GM10248 (cell line): ENCODE data around the gene ALMS1.
"Not testable (repeated sequence)": the region's sequence is repeated elsewhere in the genome, so short reads cannot be mapped to it uniquely, and the experiment has no call there.

Source experiments
- CTCF ChIA-PET: fragments of 300-600 bp; sonication (Branson Sonifier 250); formaldehyde crosslinking; extraction: SDS; loops from one replicate; lab custom pipeline; 2021; ENCODE audit warnings: antibody characterized with exemption; lab: Yijun Ruan, JAX
- POLR2A ChIA-PET: fragments of 350-650 bp; sonication (Branson Sonifier 250); formaldehyde crosslinking; extraction: SDS; loops from one replicate; lab custom pipeline; 2020; ENCODE audit warnings: antibody characterized with exemption; lab: Yijun Ruan, JAX
- DNase-seq: peaks from one replicate; pipeline ENCODE4 v3.0.0; 2012; ENCODE audit errors: extremely low spot score
- CTCF ChIP-seq: IDR thresholded peaks from 2 replicates; pipeline ENCODE4 v1.5.1; 2012; ENCODE audit warnings: mild to moderate bottlenecking, low read depth; ENCODE audit errors: extremely low read depth, missing control alignments, control extremely low read depth

Gene ALMS1

GRCh38 chr2:73451263-73451972, 65.8 kb downstream of the ALMS1 start:
- ChIA-PET POLR2A (no interaction called here), CTCF (interaction anchor here (1.2 kb wide), 2 partner anchors 15 to 30 kb away, joined by 3 read pairs; no protein-coding TSS in a partner anchor)
- TF ChIP-seq CTCF, result no peak
- DNase-seq, result peak; percentile 56

- CTCF ChIA-PET, result no interaction called here
- POLR2A ChIA-PET, result no interaction called here
- DNase-seq, result no peak
- TF ChIP-seq CTCF, result no peak
These were observed 72.3 kb downstream of the ALMS1 start for GRCh38 chr2:73457982-73458381.

GRCh38 chr2:73462388-73462787, 76.8 kb downstream of the ALMS1 start:
- POLR2A ChIA-PET, DNase-seq, CTCF ChIA-PET: not testable (repeated sequence)

GRCh38 chr2:73468376-73468775, 82.7 kb downstream of the ALMS1 start:
- ChIA-PET POLR2A (no interaction called here), CTCF (no interaction called here)
- no peak for DNase-seq
- no peak for TF ChIP-seq CTCF

GRCh38 chr2:73483874-73484273, 98.2 kb downstream of the ALMS1 start:
- CTCF ChIA-PET, POLR2A ChIA-PET, DNase-seq: not testable (repeated sequence)

- ChIA-PET POLR2A (no interaction called here), CTCF (no interaction called here)
- no peak for TF ChIP-seq CTCF
- DNase-seq, result no peak
These were observed 101.5 kb downstream of the ALMS1 start for GRCh38 chr2:73487112-73487657.

- TF ChIP-seq CTCF, result no peak
- ChIA-PET CTCF (no interaction called here), POLR2A (no interaction called here)
- no peak for DNase-seq
These were observed 102.4 kb downstream of the ALMS1 start for GRCh38 chr2:73488079-73488478.
